Left ventricle myocardium inferior (tissue), 1 donor: ENCODE data around the gene GABRG3. TPM values are rescaled to one million over a fixed set of nuclear protein-coding genes. Genes with fewer than 3 reads are reported as not detected.

Source experiments
- DNase-seq: peaks from one replicate; pipeline ENCODE4 v3.0.0-alpha.2; 2020
- H3K27ac ChIP-seq: fragments of 200-600 bp; replicated peaks from 2 replicates; pipeline ENCODE4 v1.8.0; 2021
- H3K27me3 ChIP-seq: fragments of 200-600 bp; 2 replicates; pipeline ENCODE4 v1.8.0; 2021; ENCODE audit warnings: low read depth
- H3K36me3 ChIP-seq: fragments of 200-600 bp; 2 replicates; pipeline ENCODE4 v1.8.0; 2021
- H3K4me1 ChIP-seq: fragments of 200-600 bp; 2 replicates; pipeline ENCODE4 v1.8.0; 2021
- H3K4me3 ChIP-seq: fragments of 200-600 bp; 2 replicates; pipeline ENCODE4 v1.8.0; 2021; ENCODE audit warnings: mild to moderate bottlenecking, moderate library complexity
- H3K9me3 ChIP-seq: fragments of 200-600 bp; replicated peaks from 2 replicates; pipeline ENCODE4 v1.8.0; 2021
- intact Hi-C: fragments of 100-400 bp; cut with micrococcal nuclease; formaldehyde crosslinking; loops from one replicate; pipeline ENCODE4 v1.11.0; 2022
- total RNA-seq: library from RNA; stranded (reverse); fragmentation: NEBNext Ultra II Directional; extraction: Animal tissue kit (Norgen Biotek cat#: 25700); gene quantifications from one replicate; pipeline ENCODE4 v1.2.1, GENCODE V29; 2021
- TF ChIP-seq, protein P1 (sequence below): fragments of 200-600 bp; IDR thresholded peaks from 2 replicates; pipeline ENCODE4 v1.8.0; 2021; ENCODE audit warnings: antibody characterized with exemption, mild to moderate bottlenecking, borderline replicate concordance
- donor health status: DM: no; HTN: yes; CAD: no; lungs with severe emphysema.

Gene GABRG3
- total RNA-seq, 1 donor from 2014 or later, result not detected

DNA sequence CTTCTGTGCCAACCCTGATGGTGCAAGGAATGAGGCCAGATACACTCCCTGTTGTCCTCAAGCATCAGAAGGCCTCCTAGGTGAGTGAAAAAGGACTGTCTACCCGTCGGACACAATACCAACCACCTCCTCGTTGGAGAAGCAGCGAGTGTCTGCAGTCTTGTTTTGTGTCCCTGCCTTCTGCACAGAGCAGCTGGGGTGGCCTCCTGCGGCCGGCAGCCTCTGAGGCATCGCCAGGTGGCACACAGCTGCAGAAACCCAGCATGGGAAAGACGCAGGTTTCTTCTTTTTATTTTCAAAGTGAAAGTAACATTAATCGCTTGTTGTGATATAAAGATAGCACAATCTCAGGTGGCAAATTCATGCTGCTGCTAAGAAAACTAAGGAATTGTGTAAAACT lies 618.3 kb downstream of the GABRG3 start:
- Histone ChIP-seq H3K27ac (no peak overlapping the region), H3K4me3 (no peak overlapping the region), H3K4me1 (no peaks in the 10 kb centered on the region), H3K36me3 (no peaks in the 10 kb centered on the region), H3K9me3 (no peaks in the 10 kb centered on the region), H3K27me3 (peaks cover 44% of the 10 kb centered on the region)
- TF ChIP-seq, protein P1, sequence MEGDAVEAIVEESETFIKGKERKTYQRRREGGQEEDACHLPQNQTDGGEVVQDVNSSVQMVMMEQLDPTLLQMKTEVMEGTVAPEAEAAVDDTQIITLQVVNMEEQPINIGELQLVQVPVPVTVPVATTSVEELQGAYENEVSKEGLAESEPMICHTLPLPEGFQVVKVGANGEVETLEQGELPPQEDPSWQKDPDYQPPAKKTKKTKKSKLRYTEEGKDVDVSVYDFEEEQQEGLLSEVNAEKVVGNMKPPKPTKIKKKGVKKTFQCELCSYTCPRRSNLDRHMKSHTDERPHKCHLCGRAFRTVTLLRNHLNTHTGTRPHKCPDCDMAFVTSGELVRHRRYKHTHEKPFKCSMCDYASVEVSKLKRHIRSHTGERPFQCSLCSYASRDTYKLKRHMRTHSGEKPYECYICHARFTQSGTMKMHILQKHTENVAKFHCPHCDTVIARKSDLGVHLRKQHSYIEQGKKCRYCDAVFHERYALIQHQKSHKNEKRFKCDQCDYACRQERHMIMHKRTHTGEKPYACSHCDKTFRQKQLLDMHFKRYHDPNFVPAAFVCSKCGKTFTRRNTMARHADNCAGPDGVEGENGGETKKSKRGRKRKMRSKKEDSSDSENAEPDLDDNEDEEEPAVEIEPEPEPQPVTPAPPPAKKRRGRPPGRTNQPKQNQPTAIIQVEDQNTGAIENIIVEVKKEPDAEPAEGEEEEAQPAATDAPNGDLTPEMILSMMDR, result no peak
- intact Hi-C loops, result no loop called here
- DNase-seq, result no peak

DNA sequence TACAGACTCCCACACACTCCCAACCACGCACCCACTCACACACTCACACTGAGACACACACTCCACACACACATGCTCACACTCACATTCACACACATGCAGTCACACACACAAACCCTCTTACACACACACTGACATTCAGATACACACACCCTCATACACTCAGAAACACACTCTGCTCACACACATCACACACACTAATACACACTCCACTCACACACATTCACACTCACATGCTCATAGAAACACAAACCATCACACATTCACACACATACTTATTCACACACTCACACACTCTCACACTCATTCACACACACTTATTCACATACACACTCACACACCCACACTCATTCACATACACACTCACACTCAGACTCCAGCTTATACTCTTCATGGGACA lies 618.8 kb downstream of the GABRG3 start:
- Histone ChIP-seq H3K9me3 (no peaks in the 10 kb centered on the region), H3K4me3 (no peak overlapping the region), H3K27me3 (peaks cover 44% of the 10 kb centered on the region), H3K4me1 (no peaks in the 10 kb centered on the region), H3K36me3 (no peaks in the 10 kb centered on the region), H3K27ac (no peak overlapping the region)
- DNase-seq, result no peak
- intact Hi-C loops, result no loop called here
- TF ChIP-seq, protein P1, result no peak

Other genes starting within 250 kb of the GABRG3 start
- gene GABRB3, start 198.1 kb upstream of the GABRG3 start, total RNA-seq, result 2.4 TPM
- not detected for gene GABRA5, start 104.1 kb upstream of the GABRG3 start, total RNA-seq